Memory B cell (primary cell): ENCODE data around the gene AKAP11.
A peak's percentile ranks its signal among the peaks of the same experiment; 100 is the strongest.

Source experiments
- ATAC-seq: fragments of 150-1000 bp; cut with Tn5 transposase; 2 replicates; pipeline ENCODE4 v1.10.0; 2021; ENCODE audit warnings: low read depth, mild to moderate bottlenecking, moderate library complexity
- DNase-seq, 2 donors: peaks; one replicate each; pipeline ENCODE4 v3.0.0; 2022; ENCODE audit warnings: low spot score in 2 of 2
- H3K27ac Mint-ChIP-seq: one replicate; pipeline ENCODE4 v1.8.0; 2022; ENCODE audit warnings: mild to moderate bottlenecking, moderate library complexity, mixed read lengths
- H3K27me3 Mint-ChIP-seq: one replicate; pipeline ENCODE4 v1.8.0; 2022; ENCODE audit warnings: mixed read lengths
- H3K36me3 Mint-ChIP-seq: one replicate; pipeline ENCODE4 v1.8.0; 2022; ENCODE audit warnings: mild to moderate bottlenecking, mixed read lengths
- H3K4me1 Mint-ChIP-seq: one replicate; pipeline ENCODE4 v1.8.0; 2022; ENCODE audit warnings: mixed read lengths
- H3K4me3 Mint-ChIP-seq: one replicate; pipeline ENCODE4 v1.8.0; 2022; ENCODE audit warnings: mild to moderate bottlenecking, moderate library complexity, mixed read lengths
- H3K9me3 Mint-ChIP-seq: one replicate; pipeline ENCODE4 v1.8.0; 2022; ENCODE audit warnings: mixed read lengths

The AKAP11 gene

DNA sequence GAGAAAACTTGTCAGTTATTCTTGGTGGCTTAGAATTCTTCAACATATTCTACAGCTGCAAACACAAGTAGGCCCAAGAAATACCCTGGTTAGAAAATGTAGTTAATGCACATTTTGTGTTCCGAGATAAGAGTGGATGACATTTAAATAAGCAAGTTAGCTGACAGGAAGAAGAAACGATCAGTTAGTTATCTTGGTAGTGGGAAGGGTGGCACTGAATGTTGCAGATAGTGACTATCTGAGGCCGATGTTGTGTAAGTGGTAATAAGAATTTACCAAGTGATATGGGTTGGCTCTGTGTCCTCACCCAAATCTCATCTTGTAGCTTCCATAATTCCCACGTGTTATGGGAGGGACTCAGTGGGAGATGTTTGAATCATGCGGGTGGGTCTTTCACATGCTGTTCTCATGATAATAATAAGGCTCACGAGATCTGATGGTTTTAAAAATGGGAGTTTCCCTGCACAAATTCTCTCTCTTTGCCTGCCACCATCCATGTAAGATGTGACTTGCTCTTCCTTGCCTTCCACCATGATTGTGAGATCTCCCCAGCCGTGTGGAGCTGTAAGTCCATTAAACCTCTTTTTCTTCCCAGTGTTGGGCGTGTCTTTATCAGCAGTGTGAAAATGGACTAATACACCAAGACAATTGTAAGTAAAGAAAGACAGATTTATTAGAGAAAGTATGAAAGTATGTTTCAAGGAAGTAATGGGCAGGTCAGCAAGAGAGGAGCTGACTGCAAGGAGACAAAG lies 10.9 kb upstream of the AKAP11 start:
- DNase-seq: no peak
- Mint-ChIP-seq H3K4me1 (no peaks in the 10 kb centered on the region), H3K36me3 (peaks cover 2% of the 10 kb centered on the region), H3K9me3 (no peaks in the 10 kb centered on the region), H3K27ac (no peak overlapping the region), H3K4me3 (no peak overlapping the region), H3K27me3 (no peaks in the 10 kb centered on the region)
- ATAC-seq: no peak

GRCh38 chr13:42266473-42266872 lies 5.5 kb upstream of the AKAP11 start:
- peaks cover 11% of the 10 kb centered on the region for H3K4me1 Mint-ChIP-seq
- no peaks in the 10 kb centered on the region for H3K27me3 Mint-ChIP-seq
- no peak for ATAC-seq
- H3K4me3 Mint-ChIP-seq: no peak overlapping the region
- DNase-seq: no peak
- H3K36me3 Mint-ChIP-seq: no peaks in the 10 kb centered on the region
- no peaks in the 10 kb centered on the region for H3K9me3 Mint-ChIP-seq
- H3K27ac Mint-ChIP-seq: no peak overlapping the region

- H3K4me3 Mint-ChIP-seq: peak overlapping the region; percentile 97
- DNase-seq: no peak
- H3K27ac Mint-ChIP-seq: no peak overlapping the region
- peaks cover 25% of the 10 kb centered on the region for H3K4me1 Mint-ChIP-seq
- no peak for ATAC-seq
- H3K36me3 Mint-ChIP-seq: no peaks in the 10 kb centered on the region
- H3K27me3 Mint-ChIP-seq: no peaks in the 10 kb centered on the region
- no peaks in the 10 kb centered on the region for H3K9me3 Mint-ChIP-seq
Observed at GRCh38 chr13:42270160-42270856, 1.6 kb upstream of the AKAP11 start.

DNA sequence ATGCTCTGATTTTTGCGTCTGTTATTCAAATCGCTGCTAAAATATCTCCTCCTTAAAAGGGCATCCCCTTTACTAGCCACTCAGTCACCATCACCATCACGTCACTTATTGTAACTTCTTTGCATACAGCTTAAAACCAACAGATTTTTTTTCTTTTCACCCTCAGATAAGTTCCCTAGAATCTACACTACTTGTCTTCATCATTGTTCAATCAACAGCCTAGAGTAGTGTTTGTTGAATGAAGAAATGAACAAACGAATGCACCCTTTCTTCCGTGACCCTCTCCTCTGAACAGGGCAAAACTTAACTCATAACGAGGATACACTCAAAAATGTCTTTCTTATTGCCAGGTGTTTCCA lies 1.1 kb upstream of the AKAP11 start:
- no peaks in the 10 kb centered on the region for H3K27me3 Mint-ChIP-seq
- H3K27ac Mint-ChIP-seq: no peak overlapping the region
- H3K9me3 Mint-ChIP-seq: no peaks in the 10 kb centered on the region
- no peak for DNase-seq
- H3K4me3 Mint-ChIP-seq: peak overlapping the region; percentile 97
- H3K36me3 Mint-ChIP-seq: no peaks in the 10 kb centered on the region
- peak; percentile 9 for ATAC-seq
- peaks cover 30% of the 10 kb centered on the region for H3K4me1 Mint-ChIP-seq

DNA sequence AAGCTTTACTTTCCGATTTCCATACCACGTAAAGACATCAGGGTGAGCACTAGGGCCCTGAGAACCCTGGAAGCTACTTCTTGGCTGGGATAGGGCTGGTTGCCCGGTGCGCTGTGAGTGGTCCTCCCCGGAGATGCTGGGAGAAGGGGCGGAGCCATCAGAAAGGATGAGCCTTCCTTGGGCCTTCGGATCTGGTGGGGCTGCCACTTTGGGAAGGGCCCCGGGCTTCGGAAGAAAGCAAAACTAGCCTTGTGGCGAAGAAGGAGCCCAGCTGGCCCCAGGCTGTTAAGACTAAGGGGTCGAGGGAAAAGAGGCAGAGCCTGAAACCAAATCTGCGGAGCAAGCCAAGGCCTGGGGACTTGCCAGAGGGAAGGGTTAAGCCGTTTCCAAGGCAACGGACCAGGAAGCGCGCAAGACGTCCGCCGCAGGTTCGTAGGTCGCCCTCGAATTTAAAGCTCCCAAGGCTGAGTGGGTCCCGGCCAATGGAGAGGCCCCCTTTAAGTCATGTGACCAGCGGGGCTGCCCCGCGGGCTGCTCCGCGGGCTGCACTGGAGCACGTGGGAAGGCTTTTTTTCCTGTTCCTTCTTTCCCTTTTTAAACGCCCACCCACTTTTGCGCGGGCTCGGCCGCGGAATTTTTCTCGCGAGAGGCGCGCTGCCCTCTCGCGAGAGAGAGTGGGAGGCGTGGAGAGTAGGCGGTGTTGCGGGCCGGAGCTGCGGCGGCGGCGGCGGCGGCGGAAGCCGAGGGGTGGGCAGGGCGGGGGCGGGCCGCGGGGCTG lies 426 bp upstream of the AKAP11 start:
- Mint-ChIP-seq H3K9me3 (no peaks in the 10 kb centered on the region), H3K27ac (no peak overlapping the region), H3K4me1 (peaks cover 32% of the 10 kb centered on the region), H3K4me3 (peak overlapping the region; percentile 97), H3K27me3 (no peaks in the 10 kb centered on the region), H3K36me3 (no peaks in the 10 kb centered on the region)
- peak; percentile 86 to 94 for DNase-seq
- ATAC-seq: peak; percentile 79

DNA sequence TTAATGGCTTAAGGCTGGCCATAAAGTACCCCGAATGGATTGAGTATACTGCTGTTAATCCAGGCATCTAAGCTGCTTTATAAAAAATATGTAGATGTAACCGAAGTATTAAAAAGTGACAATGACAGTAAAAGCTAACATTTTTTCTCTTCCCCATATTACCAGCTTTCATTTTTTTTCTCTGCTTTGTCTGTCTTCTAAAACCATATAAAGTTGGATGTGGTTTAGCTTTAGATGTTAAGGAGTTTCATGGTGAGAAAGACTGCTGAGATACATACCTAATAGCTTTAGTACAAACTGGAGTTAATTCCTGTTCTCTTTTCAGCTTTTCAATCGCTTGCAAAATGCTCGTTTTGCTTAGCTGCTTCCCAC lies 838 bp downstream of the AKAP11 start:
- peak overlapping the region; percentile 97 for H3K4me3 Mint-ChIP-seq
- no peaks in the 10 kb centered on the region for H3K27me3 Mint-ChIP-seq
- no peaks in the 10 kb centered on the region for H3K9me3 Mint-ChIP-seq
- ATAC-seq (no peak), DNase-seq (no peak)
- peaks cover 38% of the 10 kb centered on the region for H3K4me1 Mint-ChIP-seq
- H3K27ac Mint-ChIP-seq: no peak overlapping the region
- H3K36me3 Mint-ChIP-seq: no peaks in the 10 kb centered on the region

DNA sequence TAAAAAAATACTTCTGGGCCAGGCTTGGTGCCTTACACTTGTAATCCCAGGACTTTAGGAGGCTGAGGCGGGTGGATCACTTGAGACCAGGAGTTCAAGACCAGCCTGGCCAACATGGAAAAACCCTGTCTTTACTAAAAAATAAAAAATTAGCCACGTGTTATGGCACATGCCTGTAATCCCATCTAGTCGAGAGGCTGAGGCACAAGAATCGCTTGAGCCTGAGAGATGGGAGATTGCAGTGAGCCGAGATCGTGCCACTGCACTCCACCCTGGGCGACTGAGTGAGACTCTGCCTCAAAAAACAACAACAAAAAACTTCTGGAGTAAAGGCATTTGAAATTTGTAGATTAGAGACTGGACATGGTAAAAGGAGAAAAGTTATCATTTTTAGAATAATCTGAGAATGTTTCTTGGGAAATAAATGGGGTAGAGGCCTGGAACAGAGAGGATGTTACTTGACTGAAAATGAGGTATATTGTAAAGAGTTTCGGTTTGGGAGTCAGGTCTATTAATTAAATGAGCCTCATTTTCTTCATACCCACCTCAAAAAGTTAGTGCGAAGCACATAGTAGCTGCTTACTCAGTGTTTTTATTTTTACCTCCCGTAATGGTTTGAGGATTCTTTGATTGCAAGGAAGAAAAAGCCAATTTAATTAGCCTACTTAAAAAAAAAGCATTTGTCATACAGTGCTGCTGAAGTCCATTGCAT lies 2.6 kb downstream of the AKAP11 start:
- Mint-ChIP-seq H3K4me3 (peak overlapping the region; percentile 75), H3K27me3 (no peaks in the 10 kb centered on the region), H3K27ac (no peak overlapping the region), H3K36me3 (peaks cover 1% of the 10 kb centered on the region), H3K9me3 (no peaks in the 10 kb centered on the region), H3K4me1 (peaks cover 44% of the 10 kb centered on the region)
- ATAC-seq (no peak), DNase-seq (no peak)

GRCh38 chr13:42275098-42275471 lies 3.1 kb downstream of the AKAP11 start:
- ATAC-seq (peak; percentile 40), DNase-seq (peak in 1 of 2 donors; percentile 64)
- H3K4me3 Mint-ChIP-seq: peak overlapping the region; percentile 75
- no peak overlapping the region for H3K27ac Mint-ChIP-seq
- no peaks in the 10 kb centered on the region for H3K27me3 Mint-ChIP-seq
- H3K4me1 Mint-ChIP-seq: peaks cover 44% of the 10 kb centered on the region
- H3K9me3 Mint-ChIP-seq: no peaks in the 10 kb centered on the region
- peaks cover 1% of the 10 kb centered on the region for H3K36me3 Mint-ChIP-seq

- Mint-ChIP-seq H3K9me3 (no peaks in the 10 kb centered on the region), H3K27ac (no peak overlapping the region), H3K36me3 (peaks cover 1% of the 10 kb centered on the region), H3K27me3 (no peaks in the 10 kb centered on the region), H3K4me1 (peaks cover 41% of the 10 kb centered on the region), H3K4me3 (peak overlapping the region; percentile 75)
- ATAC-seq: no peak
- no peak for DNase-seq
Observed at GRCh38 chr13:42275506-42275905, 3.6 kb downstream of the AKAP11 start.

DNA sequence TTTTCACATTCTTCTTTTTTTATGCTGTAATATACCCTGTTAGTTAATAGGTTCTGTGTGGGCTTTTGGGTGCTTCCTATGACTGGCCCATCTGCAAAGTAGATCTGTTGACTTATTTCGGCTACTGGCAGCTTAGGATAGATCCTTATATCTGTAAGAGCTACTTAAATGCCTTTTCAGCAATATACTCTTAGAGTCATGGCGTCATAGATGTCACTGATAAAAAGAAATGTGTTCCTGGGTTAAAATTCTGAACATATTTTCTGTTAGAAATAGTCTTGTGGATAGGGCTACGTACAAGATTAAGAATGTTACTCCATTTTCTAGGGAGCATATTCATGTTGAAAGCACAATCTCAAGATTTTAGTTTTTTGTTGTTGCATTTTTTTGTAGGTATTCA lies 4.7 kb downstream of the AKAP11 start:
- Mint-ChIP-seq H3K4me3 (peak overlapping the region; percentile 49), H3K27ac (no peak overlapping the region), H3K9me3 (no peaks in the 10 kb centered on the region), H3K36me3 (peaks cover 1% of the 10 kb centered on the region), H3K27me3 (no peaks in the 10 kb centered on the region), H3K4me1 (peaks cover 34% of the 10 kb centered on the region)
- DNase-seq (no peak), ATAC-seq (no peak)

GRCh38 chr13:42277618-42278276 lies 5.8 kb downstream of the AKAP11 start:
- H3K27me3 Mint-ChIP-seq: no peaks in the 10 kb centered on the region
- H3K4me1 Mint-ChIP-seq: peaks cover 36% of the 10 kb centered on the region
- no peaks in the 10 kb centered on the region for H3K9me3 Mint-ChIP-seq
- DNase-seq: no peak
- H3K27ac Mint-ChIP-seq: no peak overlapping the region
- H3K4me3 Mint-ChIP-seq: peak overlapping the region; percentile 49
- no peak for ATAC-seq
- H3K36me3 Mint-ChIP-seq: peaks cover 1% of the 10 kb centered on the region

DNA sequence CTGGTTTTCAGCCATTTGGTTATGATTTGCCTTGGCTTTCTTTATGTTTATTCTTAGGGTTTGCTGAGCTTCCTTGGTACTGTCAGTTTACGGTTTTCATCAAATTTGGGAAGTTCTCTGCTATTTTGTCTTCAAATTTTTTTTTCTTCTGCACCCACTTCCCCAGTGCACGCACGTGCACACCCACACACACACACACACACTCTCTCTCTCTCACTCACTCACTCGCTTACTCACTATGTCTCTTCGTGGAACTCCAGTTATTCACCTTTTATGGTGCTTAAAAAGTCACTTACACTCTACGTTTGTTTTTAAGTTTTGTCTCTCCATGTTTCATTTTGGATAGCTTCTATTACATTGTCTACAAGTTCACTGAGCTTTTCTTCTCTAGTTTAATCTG lies 7.1 kb downstream of the AKAP11 start:
- Mint-ChIP-seq H3K36me3 (peaks cover 1% of the 10 kb centered on the region), H3K4me3 (no peak overlapping the region), H3K27me3 (no peaks in the 10 kb centered on the region), H3K4me1 (peaks cover 40% of the 10 kb centered on the region), H3K9me3 (no peaks in the 10 kb centered on the region), H3K27ac (no peak overlapping the region)
- DNase-seq (peak in 1 of 2 donors; percentile 33), ATAC-seq (peak; percentile 56)

DNA sequence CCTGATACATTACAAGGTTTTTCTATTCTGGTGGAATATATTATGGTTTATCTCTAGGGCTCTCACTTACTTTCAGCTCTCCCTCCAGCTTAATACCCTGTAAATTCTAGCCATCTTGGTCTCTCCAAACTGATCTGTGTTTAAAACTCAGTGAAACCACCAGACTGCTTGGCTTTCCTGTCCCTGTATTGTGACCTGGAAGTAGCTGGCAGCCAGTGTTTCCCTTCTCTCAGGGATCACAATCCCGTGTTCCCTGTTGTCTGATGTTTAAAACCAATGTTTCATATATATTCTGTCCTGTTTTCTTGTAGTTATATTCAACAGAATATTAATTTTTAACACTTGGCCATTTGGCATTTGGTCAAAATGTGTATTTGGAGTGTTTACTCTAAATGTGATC lies 8.0 kb downstream of the AKAP11 start:
- no peak for DNase-seq

More for the DNA sequence above, 8.0 kb downstream of the AKAP11 start:
- Mint-ChIP-seq H3K4me3 (no peak overlapping the region), H3K4me1 (peaks cover 38% of the 10 kb centered on the region), H3K27me3 (no peaks in the 10 kb centered on the region), H3K27ac (no peak overlapping the region), H3K9me3 (no peaks in the 10 kb centered on the region), H3K36me3 (peaks cover 1% of the 10 kb centered on the region)
- no peak for ATAC-seq
